ENCODE data around the gene B4GALNT3. TPM values are rescaled to one million over a fixed set of nuclear protein-coding genes. Genes with fewer than 3 reads are reported as not detected.

Gene B4GALNT3
- total and polyA plus RNA-seq, 2 of the 13 experiments (the other 11 are each of a cell fraction or from before 2014, with no cell fraction given) = 3.2 to 4.4 TPM

DNA sequence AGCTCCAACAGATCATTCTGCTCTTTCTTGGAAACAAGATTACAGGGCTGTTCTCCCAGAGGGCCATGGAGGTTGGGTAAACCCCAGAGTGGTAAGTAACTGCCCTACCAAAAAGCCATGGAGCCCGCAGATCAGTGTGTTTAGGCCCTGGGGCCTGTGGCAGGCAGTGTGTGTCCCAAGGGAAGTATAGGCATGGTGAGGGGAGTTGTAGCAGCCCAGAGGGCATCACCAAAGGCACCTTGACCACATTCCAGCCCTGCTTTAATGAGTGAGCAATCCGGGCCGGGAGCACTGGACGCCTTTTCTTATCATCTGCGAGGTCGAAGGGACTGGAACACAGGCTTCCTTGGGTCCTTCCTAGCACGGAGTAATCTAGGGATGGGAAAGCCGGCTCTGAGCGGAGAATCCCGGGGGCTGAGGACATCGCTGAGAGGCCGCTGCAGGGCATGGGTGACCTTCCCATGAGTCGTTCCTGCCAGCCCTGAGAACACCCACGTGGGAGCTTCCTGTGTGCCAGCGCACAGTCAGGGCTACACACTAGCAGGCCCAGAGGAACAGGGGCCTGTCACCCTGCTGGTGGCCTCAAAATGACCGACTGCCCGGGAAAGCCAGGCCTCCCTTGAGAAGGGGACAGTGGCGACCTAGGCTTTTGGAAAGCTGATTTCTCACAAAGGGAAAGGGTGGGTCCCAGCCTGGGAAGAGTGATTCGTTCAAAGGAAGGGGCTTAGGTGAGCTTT is 112.2 kb downstream of the B4GALNT3 start (continued):
- TF ChIP-seq PRDM15 (CRISPR knock-in tag; IDR thresholded peaks at IDR 0.05) = no peak
- peak; percentile 92 for TF ChIP-seq HNRNPL (IDR thresholded peaks at IDR 0.05; ENCODE audit: low read depth, low read length)
- TF ChIP-seq ZFP41 (CRISPR knock-in tag; IDR thresholded peaks at IDR 0.05; ENCODE audit: borderline replicate concordance) = 0 out of 2 replicates have a peak, but pooled peaks have one; percentile 67
- TF ChIP-seq GATA4 (IDR thresholded peaks at IDR 0.05; ENCODE audit: borderline replicate concordance, low read depth) = no peak
- no peak for TF ChIP-seq MATR3 (CRISPR knock-in tag; IDR thresholded peaks at IDR 0.05)
- TF ChIP-seq ZNF83 (CRISPR knock-in tag; IDR thresholded peaks at IDR 0.05; ENCODE audit: borderline replicate concordance) = no peak
- TF ChIP-seq PHF5A (CRISPR knock-in tag; IDR thresholded peaks at IDR 0.05; ENCODE audit: low read depth, unreplicated experiment) = no peak
- TF ChIP-seq ZNF552 (CRISPR knock-in tag; IDR thresholded peaks at IDR 0.05; ENCODE audit: borderline replicate concordance) = no peak
- no peak for TF ChIP-seq MAF1 (CRISPR knock-in tag; IDR thresholded peaks at IDR 0.05; ENCODE audit: borderline replicate concordance)
- TF ChIP-seq ZNF431 (CRISPR knock-in tag; IDR thresholded peaks at IDR 0.05; ENCODE audit: borderline replicate concordance, low read depth) = 0 out of 2 replicates have a peak, but pooled peaks have one; percentile 49
- TF ChIP-seq, protein P1, sequence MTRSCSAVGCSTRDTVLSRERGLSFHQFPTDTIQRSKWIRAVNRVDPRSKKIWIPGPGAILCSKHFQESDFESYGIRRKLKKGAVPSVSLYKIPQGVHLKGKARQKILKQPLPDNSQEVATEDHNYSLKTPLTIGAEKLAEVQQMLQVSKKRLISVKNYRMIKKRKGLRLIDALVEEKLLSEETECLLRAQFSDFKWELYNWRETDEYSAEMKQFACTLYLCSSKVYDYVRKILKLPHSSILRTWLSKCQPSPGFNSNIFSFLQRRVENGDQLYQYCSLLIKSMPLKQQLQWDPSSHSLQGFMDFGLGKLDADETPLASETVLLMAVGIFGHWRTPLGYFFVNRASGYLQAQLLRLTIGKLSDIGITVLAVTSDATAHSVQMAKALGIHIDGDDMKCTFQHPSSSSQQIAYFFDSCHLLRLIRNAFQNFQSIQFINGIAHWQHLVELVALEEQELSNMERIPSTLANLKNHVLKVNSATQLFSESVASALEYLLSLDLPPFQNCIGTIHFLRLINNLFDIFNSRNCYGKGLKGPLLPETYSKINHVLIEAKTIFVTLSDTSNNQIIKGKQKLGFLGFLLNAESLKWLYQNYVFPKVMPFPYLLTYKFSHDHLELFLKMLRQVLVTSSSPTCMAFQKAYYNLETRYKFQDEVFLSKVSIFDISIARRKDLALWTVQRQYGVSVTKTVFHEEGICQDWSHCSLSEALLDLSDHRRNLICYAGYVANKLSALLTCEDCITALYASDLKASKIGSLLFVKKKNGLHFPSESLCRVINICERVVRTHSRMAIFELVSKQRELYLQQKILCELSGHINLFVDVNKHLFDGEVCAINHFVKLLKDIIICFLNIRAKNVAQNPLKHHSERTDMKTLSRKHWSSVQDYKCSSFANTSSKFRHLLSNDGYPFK (CRISPR knock-in tag; IDR thresholded peaks at IDR 0.05; ENCODE audit: borderline replicate concordance) = 0 out of 2 replicates have a peak, but pooled peaks have one; percentile 46
- no peak for TF ChIP-seq IRF2 (CRISPR knock-in tag; IDR thresholded peaks at IDR 0.05)
- 0 out of 2 replicates have a peak, but pooled peaks have one; percentile 45 for TF ChIP-seq DMAP1 (CRISPR knock-in tag; IDR thresholded peaks at IDR 0.05)
- peak; percentile 65 for TF ChIP-seq ZFX (CRISPR knock-in tag; IDR thresholded peaks at IDR 0.05; ENCODE audit: low read depth)
- TF ChIP-seq KMT2B (CRISPR knock-in tag; IDR thresholded peaks at IDR 0.05) = peak; percentile 33; the same call in 1 of the 2 replicates
- TF ChIP-seq MAFF (IDR thresholded peaks at IDR 0.05; ENCODE audit: low read depth, low read length) = no peak
- peak; percentile 75; the same call in 1 of the 2 replicates for TF ChIP-seq MYC (CRISPR knock-in tag; IDR thresholded peaks at IDR 0.05; ENCODE audit: borderline replicate concordance)
- no peak for TF ChIP-seq MTA1 (CRISPR knock-in tag; IDR thresholded peaks at IDR 0.05; ENCODE audit: borderline replicate concordance)
- no peak for TF ChIP-seq ZBTB39 (CRISPR knock-in tag; IDR thresholded peaks at IDR 0.05)
- TF ChIP-seq BORCS8-MEF2B (CRISPR knock-in tag; IDR thresholded peaks at IDR 0.05) = no peak; the same call in 1 of the 2 replicates
- TF ChIP-seq ZNF234 (CRISPR knock-in tag; conservative IDR thresholded peaks at IDR 0.05) = 0 out of 2 replicates have a peak, but pooled peaks have one; percentile 48
- TF ChIP-seq KLF13 (CRISPR knock-in tag; IDR thresholded peaks at IDR 0.05) = no peak
